Psoas muscle (tissue), 8 donors: Measurements from ENCODE around the gene TGIF2. TPM values are rescaled to one million over a fixed set of nuclear protein-coding genes. Genes with fewer than 3 reads are reported as not detected.

Experiments
- ATAC-seq, 4 donors: fragments of 200-7000 bp; cut with Tn5 transposase; one replicate each; pipeline ENCODE4 v1.9.1; 2020; ENCODE audit warnings: moderate library complexity in 3 of 4, mild to moderate bottlenecking in 2 of 4
- DNase-seq, 2 donors: peaks; one replicate each; pipeline ENCODE4 v3.0.0-alpha.2; 2020
- H3K27ac ChIP-seq: fragments of 200-600 bp; one replicate; pipeline ENCODE4 v1.8.0; 2022
- H3K27me3 ChIP-seq, 3 donors: fragments of 200-600 bp in 1 of 3; one replicate each; pipeline versions ENCODE4 v1.6.1 to v1.8.0; 2013 to 2022; ENCODE audit warnings: low read length in 2 of 3, mild to moderate bottlenecking in 2 of 3, moderate library complexity in 1 of 3; ENCODE audit not compliant: insufficient read depth in 3 of 3
- H3K36me3 ChIP-seq, 2 donors: fragments of 200-600 bp in 1 of 2; one replicate each; pipeline versions ENCODE4 v1.6.1 to v1.8.0; 2013 to 2022; ENCODE audit warnings: low read depth in 1 of 2, mild to moderate bottlenecking in 1 of 2, moderate library complexity in 1 of 2; ENCODE audit not compliant: insufficient read depth in 1 of 2
- H3K4me1 ChIP-seq: fragments of 200-600 bp; one replicate; pipeline ENCODE4 v1.8.0; 2022
- H3K4me3 ChIP-seq: fragments of 200-600 bp; one replicate; pipeline ENCODE4 v1.8.0; 2022; ENCODE audit warnings: mild to moderate bottlenecking
- H3K9me3 ChIP-seq: fragments of 200-600 bp; one replicate; pipeline ENCODE4 v1.8.0; 2022
- CTCF ChIP-seq: fragments of 200-600 bp; IDR thresholded peaks from one replicate; pipeline ENCODE4 v1.8.0; 2022; ENCODE audit warnings: antibody characterized with exemption
- WGBS, 3 donors: extraction: QIAGEN DNeasy Blood & Tissue Kit; methylation state at CpG; one replicate each; pipeline versions ENCODE4 v1.1.6 to v1.1.7; 2013; 5-methylcytosine and 5-hydroxymethylcytosine counted together
- intact Hi-C, 2 donors: fragments of 100-400 bp; cut with DNase I; formaldehyde crosslinking; loops; one replicate each; pipeline versions ENCODE4 v1.11.0 to v1.14.2; 2022
- polyA plus RNA-seq, 3 donors: library from polyadenylated mRNA; stranded (reverse); fragments of 200-250 nt; gene quantifications; one replicate each; pipeline ENCODE4 v1.2.3, GENCODE V29; 2013
- total RNA-seq, 4 donors: library from RNA; stranded (reverse); fragmentation: NEBNext Ultra II Directional in 2 of 4; extraction: Animal tissue kit (Norgen Biotek cat#: 25700) in 2 of 4; gene quantifications; one replicate each; pipeline versions ENCODE4 v1.2.1 to v1.2.4, GENCODE V29; 2021 to 2023
- donor health status: healthy with polysubstance abuse.
- donor health status: DM: no; HTN: no; CAD: no; lungs with moderate emphysema.
- donor health status: Bipolar disorder and iron deficiency.
- donor health status: healthy.
- donor health status: DM: yes; HTN: yes; CAD: no.
- donor health status: DM: no; HTN: no; CAD: no.
- donor health status: DM: no; HTN: no; CAD: no.
- donor health status: DM: yes; HTN: yes; CAD: no.

The TGIF2 gene
- total and polyA plus RNA-seq, 7 donors: 1.1 to 2.8 (median 1.7) TPM

DNA sequence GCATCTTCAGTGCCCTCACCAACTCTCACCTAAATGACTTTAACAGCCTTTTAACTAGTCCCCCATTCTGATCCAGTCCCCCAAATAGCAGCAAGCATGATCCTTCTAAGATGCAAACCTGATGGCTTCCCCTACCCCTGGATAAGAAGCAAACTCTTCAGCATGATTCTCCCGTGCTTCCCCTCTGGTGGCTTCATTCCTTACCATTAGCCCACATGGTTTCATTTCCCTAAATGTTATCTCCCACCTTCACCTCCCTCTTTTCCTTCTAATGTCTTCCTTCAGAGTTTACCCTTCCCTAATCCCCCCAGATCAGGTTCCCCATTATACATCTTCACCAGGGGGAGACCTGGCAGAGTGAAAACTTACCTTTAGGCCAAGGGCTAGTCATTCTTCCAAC is 28.1 kb downstream of the TGIF2 start:
- H3K27ac ChIP-seq: no peak overlapping the region
- intact Hi-C loops: loop anchor here (10.0 kb wide), 3 partner anchors 117 to 153 kb away; no protein-coding TSS in a partner anchor
- DNase-seq (no peak), ATAC-seq (no peak)
- TF ChIP-seq CTCF: no peak
- no peaks in the 10 kb centered on the region for H3K36me3 ChIP-seq
- WGBS, 3 donors: 29 to 56% (median 45%) methylated on average over 1 of the region's 1 CpG
- no peaks in the 10 kb centered on the region for H3K4me1 ChIP-seq
- H3K4me3 ChIP-seq: no peak overlapping the region
- H3K27me3 ChIP-seq: no peaks in the 10 kb centered on the region
- H3K9me3 ChIP-seq: no peaks in the 10 kb centered on the region

- no peak for TF ChIP-seq CTCF
- DNase-seq (peak; percentile 33 to 59), ATAC-seq (peak in 3 of 4 donors; percentile 1 to 19 (median 13))
- Histone ChIP-seq H3K9me3 (no peaks in the 10 kb centered on the region), H3K27me3 (no peaks in the 10 kb centered on the region), H3K4me3 (peak overlapping the region; percentile 88), H3K27ac (peak overlapping the region; percentile 92), H3K36me3 (peaks cover 6 to 26% of the 10 kb centered on the region in 2 donors), H3K4me1 (peaks cover 16% of the 10 kb centered on the region)
- intact Hi-C loops: loop anchor here (1.0 to 10.0 kb wide), 4 partner anchors 48 to 150 kb away; no protein-coding TSS in a partner anchor
- 47 to 53% (median 51%) methylated on average over 15 of the region's 15 CpGs for WGBS, 3 donors
Observed at GRCh38 chr20:36604952-36605398, 31.6 kb downstream of the TGIF2 start.

DNA sequence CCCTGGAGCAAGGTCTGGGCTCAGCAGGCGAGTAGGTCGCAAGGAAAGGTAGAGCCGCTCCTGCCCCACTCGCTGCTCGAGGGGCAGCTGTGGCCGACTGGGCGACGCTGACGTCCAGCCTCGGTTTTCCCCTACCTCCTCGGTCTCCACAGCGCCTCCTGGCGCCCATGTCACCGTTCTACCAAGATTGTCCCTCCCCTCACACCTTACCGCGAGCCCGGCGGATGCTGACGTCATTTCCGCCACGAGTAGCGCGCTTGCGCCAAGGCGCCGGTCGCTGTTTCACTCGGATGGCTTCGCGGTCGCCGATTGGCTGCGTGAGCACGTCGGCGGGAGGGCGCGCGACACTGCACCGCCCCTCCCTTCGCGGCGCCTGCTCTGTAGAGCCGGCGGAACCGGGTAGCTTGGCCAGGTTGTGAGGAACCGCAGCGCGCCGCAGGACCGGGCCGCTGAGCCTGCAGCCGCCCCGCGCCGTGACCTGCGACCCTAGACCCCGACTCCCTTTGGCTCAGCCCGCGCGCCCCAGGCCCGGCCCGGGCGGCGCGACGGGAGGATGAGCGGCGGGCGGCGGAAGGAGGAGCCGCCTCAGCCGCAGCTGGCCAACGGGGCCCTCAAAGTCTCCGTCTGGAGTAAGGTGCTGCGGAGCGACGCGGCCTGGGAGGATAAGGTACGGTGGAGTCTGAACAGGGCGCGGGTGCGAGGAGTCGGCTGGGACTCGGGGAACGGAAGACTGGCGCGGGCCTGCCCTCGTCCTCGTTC is 32.2 kb downstream of the TGIF2 start, which contains the start of gene RAB5IF:
Gene RAB5IF, plus strand, starts transcription at position 381 of the 759 bp plus-strand sequence. Its CDS starts 173 bp downstream, at position 554.
- ATAC-seq (peak; percentile 94 to 96 (median 96)), DNase-seq (peak; percentile 99 to 100)
- Histone ChIP-seq H3K4me3 (peak within 1 kb of the TSS; percentile 88), H3K36me3 (peaks cover 6 to 32% of the 10 kb centered on the region in 2 donors), H3K27me3 (no peaks in the 10 kb centered on the region), H3K27ac (peak within 1 kb of the TSS; percentile 92), H3K4me1 (peaks cover 16% of the 10 kb centered on the region), H3K9me3 (no peaks in the 10 kb centered on the region)
- WGBS, 3 donors: 0 to 1% (median 0%) methylated on average over 85 to 90 of the region's 90 CpGs
- intact Hi-C loops: loop anchor here (1.0 to 10.0 kb wide), 4 partner anchors 48 to 149 kb away; no protein-coding TSS in a partner anchor
- TF ChIP-seq CTCF: peak; percentile 93

GRCh38 chr20:36606158-36607066 is 33.0 kb downstream of the TGIF2 start:
- peak overlapping the region; percentile 92 for H3K27ac ChIP-seq
- WGBS, 3 donors: 2 to 3% (median 2%) methylated on average over 31 of the region's 31 CpGs
- intact Hi-C loops: loop anchor here (10.0 kb wide), 3 partner anchors 122 to 148 kb away; no protein-coding TSS in a partner anchor
- H3K27me3 ChIP-seq: no peaks in the 10 kb centered on the region
- peaks cover 16% of the 10 kb centered on the region for H3K4me1 ChIP-seq
- DNase-seq (peak in 1 of 2 donors; percentile 41), ATAC-seq (peak in 3 of 4 donors; percentile 10 to 55 (median 25))
- no peak for TF ChIP-seq CTCF
- peaks cover 6 to 40% of the 10 kb centered on the region in 2 donors for H3K36me3 ChIP-seq
- peak overlapping the region; percentile 88 for H3K4me3 ChIP-seq
- H3K9me3 ChIP-seq: no peaks in the 10 kb centered on the region
